Lung (tissue), 12 donors: Measurements from ENCODE around the gene AP4M1. TPM values are rescaled to one million over a fixed set of nuclear protein-coding genes. Genes with fewer than 3 reads are reported as not detected.

ENCODE experiments used
- ATAC-seq: fragments of 200-7000 bp; cut with Tn5 transposase; one replicate; pipeline ENCODE4 v1.9.1; 2020; ENCODE audit warnings: moderate number of reproducible peaks; ENCODE audit not compliant: insufficient read depth, low FRiP score
- DNase-seq, 3 donors: peaks; one replicate each; pipeline ENCODE4 v3.0.0-alpha.2; 2013 to 2017
- H3K27ac ChIP-seq, 2 donors: one replicate each; pipeline ENCODE4 v1.5.1; 2013; ENCODE audit warnings: mild to moderate bottlenecking in 2 of 2, moderate library complexity in 2 of 2, control low read depth in 1 of 2, inconsistent platforms in 1 of 2, low read depth in 1 of 2, low read length in 1 of 2
- H3K27me3 ChIP-seq, 3 donors: one replicate each; pipeline ENCODE4 v1.5.1; 2013; ENCODE audit warnings: low read length in 2 of 3; ENCODE audit not compliant: control insufficient read depth in 3 of 3, insufficient read depth in 3 of 3
- H3K36me3 ChIP-seq, 4 donors: one replicate each; pipeline ENCODE4 v1.5.1; 2013; ENCODE audit warnings: low read length in 4 of 4, mild to moderate bottlenecking in 1 of 4, moderate library complexity in 1 of 4; ENCODE audit not compliant: control insufficient read depth in 4 of 4, insufficient read depth in 4 of 4
- H3K4me1 ChIP-seq, 5 donors: one replicate each; pipeline ENCODE4 v1.5.1; 2013; ENCODE audit warnings: low read length in 5 of 5, mild to moderate bottlenecking in 2 of 5, moderate library complexity in 1 of 5; ENCODE audit not compliant: control insufficient read depth in 5 of 5, insufficient read depth in 5 of 5
- H3K4me3 ChIP-seq: one replicate; pipeline ENCODE4 v1.5.1; 2013; ENCODE audit warnings: mild to moderate bottlenecking, control low read depth, moderate library complexity
- H3K9ac ChIP-seq, 2 donors: one replicate each; pipeline ENCODE4 v1.5.1; 2013; ENCODE audit warnings: low read length in 2 of 2, control low read depth in 1 of 2; ENCODE audit not compliant: insufficient read depth in 1 of 2
- H3K9me3 ChIP-seq, 4 donors: one replicate each; pipeline ENCODE4 v1.5.1; 2013; ENCODE audit warnings: low read length in 3 of 4, mild to moderate bottlenecking in 1 of 4, moderate library complexity in 1 of 4; ENCODE audit not compliant: control insufficient read depth in 4 of 4, insufficient read depth in 3 of 4
- CTCF ChIP-seq: IDR thresholded peaks from 2 replicates; pipeline ENCODE4 v1.5.1; 2012; ENCODE audit warnings: mild to moderate bottlenecking; ENCODE audit errors: control extremely low read depth, extremely low read depth
- WGBS, 2 donors: extraction: QIAGEN DNeasy Blood & Tissue Kit; methylation state at CpG; one replicate each; pipeline ENCODE4 v1.1.7; 2013; 5-methylcytosine and 5-hydroxymethylcytosine counted together
- polyA plus RNA-seq, 2 donors: library from polyadenylated mRNA; stranded (reverse); fragments of 200-250 nt; gene quantifications; one replicate each; pipeline ENCODE4 v1.2.1, GENCODE V29; 2013
- total RNA-seq, 2 donors: library from RNA; depleted of rRNA in 1 of 2; stranded (reverse); fragments of >200 nt in 1 of 2; gene quantifications; one replicate each; pipeline ENCODE4 v1.2.1, GENCODE V29; 2014 to 2021
- donor health status: control.
- donor health status: control.
- donor health status: Bipolar disorder and iron deficiency.
- donor health status: healthy.
- donor health status: DM: yes; HTN: yes; CAD: no.

AP4M1 gene
- total and polyA plus RNA-seq, 4 donors, result 14.8 to 24.2 (median 17.1) TPM

GRCh38 chr7:100155553-100156317 lies 54.3 kb downstream of the AP4M1 start:
- TF ChIP-seq CTCF, result no peak
- Histone ChIP-seq H3K9me3 (no peaks in the 10 kb centered on the region), H3K4me1 (peaks cover 0 to 12% (median 4%) of the 10 kb centered on the region in 5 donors), H3K9ac (no peak overlapping the region), H3K4me3 (no peak overlapping the region), H3K27me3 (no peaks in the 10 kb centered on the region), H3K36me3 (peaks cover 8 to 32% (median 19%) of the 10 kb centered on the region in 4 donors), H3K27ac (no peak overlapping the region)
- no peak for DNase-seq
- 92 to 93% methylated on average over 20 of the region's 20 CpGs for WGBS, 2 donors
- no peak for ATAC-seq

GRCh38 chr7:100156331-100157068 lies 55.1 kb downstream of the AP4M1 start:
- 72 to 78% methylated on average over 16 of the region's 16 CpGs for WGBS, 2 donors
- Histone ChIP-seq H3K36me3 (peaks cover 8 to 32% (median 19%) of the 10 kb centered on the region in 4 donors), H3K9ac (no peak overlapping the region), H3K4me1 (peaks cover 0 to 12% (median 4%) of the 10 kb centered on the region in 5 donors), H3K27ac (peak overlapping the region in 1 of 2 donors; percentile 11), H3K27me3 (no peaks in the 10 kb centered on the region), H3K4me3 (no peak overlapping the region), H3K9me3 (no peaks in the 10 kb centered on the region)
- DNase-seq (no peak), ATAC-seq (no peak)
- TF ChIP-seq CTCF, result no peak

- ATAC-seq (no peak), DNase-seq (no peak)
- peak overlapping the region in 1 of 2 donors; percentile 11 for H3K27ac ChIP-seq
- peaks cover 0 to 12% (median 4%) of the 10 kb centered on the region in 5 donors for H3K4me1 ChIP-seq
- TF ChIP-seq CTCF, result no peak
- H3K27me3 ChIP-seq, result no peaks in the 10 kb centered on the region
- no peaks in the 10 kb centered on the region for H3K9me3 ChIP-seq
- no peak overlapping the region for H3K9ac ChIP-seq
- no peak overlapping the region for H3K4me3 ChIP-seq
- WGBS, 2 donors, result 71 to 75% methylated on average over 5 of the region's 5 CpGs
- peaks cover 8 to 32% (median 19%) of the 10 kb centered on the region in 4 donors for H3K36me3 ChIP-seq
These were observed 55.6 kb downstream of the AP4M1 start for GRCh38 chr7:100157069-100157333.
